ENCODE measurements around the gene ASAP2.

Gene ASAP2

DNA sequence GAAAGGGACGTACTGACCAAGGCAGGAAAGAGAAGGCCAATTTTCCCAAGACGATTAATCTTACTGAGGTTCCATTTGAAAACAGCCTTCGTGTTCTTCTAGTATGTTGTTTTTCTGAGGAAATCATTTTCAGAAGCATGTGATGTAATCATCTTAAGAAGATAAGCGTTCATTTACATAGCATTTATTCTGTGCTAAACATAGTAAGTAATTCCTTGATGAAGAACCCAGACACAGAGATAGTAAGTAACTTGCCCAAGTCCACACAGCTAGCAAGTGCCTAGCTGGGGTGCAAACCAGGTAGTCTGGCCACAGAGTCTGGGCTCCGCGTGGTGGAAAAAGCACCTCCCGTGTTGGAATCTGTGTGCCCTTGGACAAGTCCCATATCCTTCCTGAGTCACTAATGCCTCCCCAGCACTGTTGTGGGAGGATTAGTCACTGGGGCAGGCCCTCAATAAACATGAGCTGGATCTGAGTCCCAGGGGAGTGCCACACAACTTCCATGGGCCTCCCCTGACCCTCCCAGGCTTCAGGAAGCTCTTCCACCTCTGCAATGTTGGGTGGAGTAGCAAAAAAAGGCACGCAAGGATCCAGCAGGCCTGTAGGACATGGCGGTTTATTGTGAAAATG is 26.9 kb upstream of the ASAP2 start:
- Histone ChIP-seq H3K4me3 (replicated peaks; ENCODE audit: insufficient read depth, low read length) (no peak overlapping the region), H3K27me3 (ENCODE audit: insufficient read depth, poor library complexity, severe bottlenecking) (no peaks in the 10 kb centered on the region), H3K27ac (replicated peaks) (no peak overlapping the region)
- no peak for DNase-seq (ENCODE audit: low read depth in 1 of 2, low spot score in 1 of 2)
- TF ChIP-seq, protein P1, sequence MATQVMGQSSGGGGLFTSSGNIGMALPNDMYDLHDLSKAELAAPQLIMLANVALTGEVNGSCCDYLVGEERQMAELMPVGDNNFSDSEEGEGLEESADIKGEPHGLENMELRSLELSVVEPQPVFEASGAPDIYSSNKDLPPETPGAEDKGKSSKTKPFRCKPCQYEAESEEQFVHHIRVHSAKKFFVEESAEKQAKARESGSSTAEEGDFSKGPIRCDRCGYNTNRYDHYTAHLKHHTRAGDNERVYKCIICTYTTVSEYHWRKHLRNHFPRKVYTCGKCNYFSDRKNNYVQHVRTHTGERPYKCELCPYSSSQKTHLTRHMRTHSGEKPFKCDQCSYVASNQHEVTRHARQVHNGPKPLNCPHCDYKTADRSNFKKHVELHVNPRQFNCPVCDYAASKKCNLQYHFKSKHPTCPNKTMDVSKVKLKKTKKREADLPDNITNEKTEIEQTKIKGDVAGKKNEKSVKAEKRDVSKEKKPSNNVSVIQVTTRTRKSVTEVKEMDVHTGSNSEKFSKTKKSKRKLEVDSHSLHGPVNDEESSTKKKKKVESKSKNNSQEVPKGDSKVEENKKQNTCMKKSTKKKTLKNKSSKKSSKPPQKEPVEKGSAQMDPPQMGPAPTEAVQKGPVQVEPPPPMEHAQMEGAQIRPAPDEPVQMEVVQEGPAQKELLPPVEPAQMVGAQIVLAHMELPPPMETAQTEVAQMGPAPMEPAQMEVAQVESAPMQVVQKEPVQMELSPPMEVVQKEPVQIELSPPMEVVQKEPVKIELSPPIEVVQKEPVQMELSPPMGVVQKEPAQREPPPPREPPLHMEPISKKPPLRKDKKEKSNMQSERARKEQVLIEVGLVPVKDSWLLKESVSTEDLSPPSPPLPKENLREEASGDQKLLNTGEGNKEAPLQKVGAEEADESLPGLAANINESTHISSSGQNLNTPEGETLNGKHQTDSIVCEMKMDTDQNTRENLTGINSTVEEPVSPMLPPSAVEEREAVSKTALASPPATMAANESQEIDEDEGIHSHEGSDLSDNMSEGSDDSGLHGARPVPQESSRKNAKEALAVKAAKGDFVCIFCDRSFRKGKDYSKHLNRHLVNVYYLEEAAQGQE (IDR thresholded peaks at IDR 0.05; ENCODE audit: insufficient replicate concordance, low read depth), result no peak
- no peak for TF ChIP-seq POLR2AphosphoS5 (IDR thresholded peaks at IDR 0.05; ENCODE audit: low read depth)
- TF ChIP-seq SPI1 (IDR thresholded peaks at IDR 0.05; ENCODE audit: borderline replicate concordance, low read depth), result no peak
- no peak for TF ChIP-seq GABPA (IDR thresholded peaks at IDR 0.05; ENCODE audit: low read depth)
- TF ChIP-seq, protein P2, sequence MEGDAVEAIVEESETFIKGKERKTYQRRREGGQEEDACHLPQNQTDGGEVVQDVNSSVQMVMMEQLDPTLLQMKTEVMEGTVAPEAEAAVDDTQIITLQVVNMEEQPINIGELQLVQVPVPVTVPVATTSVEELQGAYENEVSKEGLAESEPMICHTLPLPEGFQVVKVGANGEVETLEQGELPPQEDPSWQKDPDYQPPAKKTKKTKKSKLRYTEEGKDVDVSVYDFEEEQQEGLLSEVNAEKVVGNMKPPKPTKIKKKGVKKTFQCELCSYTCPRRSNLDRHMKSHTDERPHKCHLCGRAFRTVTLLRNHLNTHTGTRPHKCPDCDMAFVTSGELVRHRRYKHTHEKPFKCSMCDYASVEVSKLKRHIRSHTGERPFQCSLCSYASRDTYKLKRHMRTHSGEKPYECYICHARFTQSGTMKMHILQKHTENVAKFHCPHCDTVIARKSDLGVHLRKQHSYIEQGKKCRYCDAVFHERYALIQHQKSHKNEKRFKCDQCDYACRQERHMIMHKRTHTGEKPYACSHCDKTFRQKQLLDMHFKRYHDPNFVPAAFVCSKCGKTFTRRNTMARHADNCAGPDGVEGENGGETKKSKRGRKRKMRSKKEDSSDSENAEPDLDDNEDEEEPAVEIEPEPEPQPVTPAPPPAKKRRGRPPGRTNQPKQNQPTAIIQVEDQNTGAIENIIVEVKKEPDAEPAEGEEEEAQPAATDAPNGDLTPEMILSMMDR (IDR thresholded peaks at IDR 0.05; ENCODE audit: insufficient read depth, low read length), result no peak

DNA sequence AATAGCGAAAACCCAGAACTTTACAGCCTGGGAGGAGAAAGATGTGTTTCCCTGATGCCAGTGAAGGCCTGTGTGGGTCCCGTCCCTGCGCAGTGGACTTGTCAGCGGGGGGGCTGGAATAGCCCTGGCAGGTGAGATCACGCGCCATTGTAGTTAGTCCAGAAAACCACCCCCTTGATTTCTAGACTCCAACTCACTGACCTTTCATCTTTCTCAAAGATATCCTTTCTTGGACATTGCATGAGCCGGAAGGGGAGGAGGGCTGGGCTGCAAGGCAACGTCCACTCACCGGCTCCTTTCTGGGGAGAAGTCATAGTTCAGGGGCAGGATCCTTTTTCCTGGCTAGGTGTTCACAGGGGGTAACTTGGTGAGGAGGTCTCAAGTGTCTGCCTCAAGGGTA is 22.3 kb upstream of the ASAP2 start:
- DNase-seq (ENCODE audit: low read depth in 1 of 2, low spot score in 1 of 2), result no peak
- Histone ChIP-seq H3K27ac (replicated peaks) (no peak overlapping the region), H3K27me3 (ENCODE audit: insufficient read depth, poor library complexity, severe bottlenecking) (no peaks in the 10 kb centered on the region), H3K4me3 (replicated peaks; ENCODE audit: insufficient read depth, low read length) (no peak overlapping the region)
- TF ChIP-seq, protein P2 (IDR thresholded peaks at IDR 0.05; ENCODE audit: insufficient read depth, low read length), result no peak
- TF ChIP-seq, protein P1 (IDR thresholded peaks at IDR 0.05; ENCODE audit: insufficient replicate concordance, low read depth), result no peak

DNA sequence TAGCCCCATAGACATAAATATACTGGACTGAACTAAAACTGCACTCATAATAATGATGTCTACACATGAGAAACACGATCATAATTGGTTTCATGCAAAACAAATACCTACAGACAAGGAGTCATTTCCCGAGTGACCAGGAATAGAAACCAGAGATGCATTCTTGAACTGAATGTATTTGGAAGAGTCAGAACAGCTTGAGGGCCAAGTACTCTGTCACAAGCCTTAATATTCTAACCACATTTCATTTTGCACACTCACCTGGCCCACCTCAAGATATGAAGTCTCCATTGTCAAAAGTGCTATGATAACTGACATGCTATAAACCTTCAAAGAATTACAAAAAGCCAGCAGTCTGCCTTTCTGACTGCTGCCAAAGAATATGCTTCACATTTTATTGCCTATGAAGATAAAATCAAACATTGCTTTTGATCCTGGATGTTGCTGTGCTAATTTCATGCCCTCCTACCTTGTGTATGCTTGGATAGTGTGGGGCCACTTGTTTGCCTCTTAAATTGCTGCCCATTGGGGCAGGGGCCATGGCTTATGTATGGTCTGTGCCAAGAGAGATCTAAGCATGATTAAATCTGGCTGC is 18.9 kb upstream of the ASAP2 start:
- H3K4me3 ChIP-seq (replicated peaks; ENCODE audit: insufficient read depth, low read length), result no peak overlapping the region
- no peaks in the 10 kb centered on the region for H3K27me3 ChIP-seq (ENCODE audit: insufficient read depth, poor library complexity, severe bottlenecking)
- TF ChIP-seq SPI1 (IDR thresholded peaks at IDR 0.05; ENCODE audit: borderline replicate concordance, low read depth) (no peak), POLR2AphosphoS5 (IDR thresholded peaks at IDR 0.05; ENCODE audit: low read depth) (no peak), GABPA (IDR thresholded peaks at IDR 0.05; ENCODE audit: low read depth) (no peak)
- TF ChIP-seq, protein P1 (IDR thresholded peaks at IDR 0.05; ENCODE audit: insufficient replicate concordance, low read depth), result no peak
- TF ChIP-seq, protein P2 (IDR thresholded peaks at IDR 0.05; ENCODE audit: insufficient read depth, low read length), result no peak
- H3K27ac ChIP-seq (replicated peaks), result no peak overlapping the region
- DNase-seq (ENCODE audit: low read depth in 1 of 2, low spot score in 1 of 2), result no peak
